ENCODE measurements around the gene CNPY4.

CNPY4 gene

DNA sequence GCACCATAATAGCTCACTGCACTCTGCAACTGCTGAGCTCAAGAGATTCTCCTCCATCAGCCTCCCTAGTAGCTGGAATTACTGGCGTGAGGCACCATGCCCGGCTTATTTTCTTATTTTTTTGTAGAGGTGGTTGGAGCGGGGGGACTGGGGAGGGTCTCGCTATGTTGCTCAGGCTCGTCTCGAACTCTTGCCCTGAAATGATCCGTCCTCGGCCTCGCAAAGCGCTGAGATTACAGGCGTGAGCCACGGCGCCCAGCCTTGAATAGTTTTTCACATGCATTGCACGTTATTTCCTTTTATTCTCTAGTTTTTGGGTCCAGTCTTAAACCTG lies 28.8 kb downstream of the CNPY4 start:
- no peak for DNase-seq (ENCODE audit: low read depth)
- TF ChIP-seq, protein P1, sequence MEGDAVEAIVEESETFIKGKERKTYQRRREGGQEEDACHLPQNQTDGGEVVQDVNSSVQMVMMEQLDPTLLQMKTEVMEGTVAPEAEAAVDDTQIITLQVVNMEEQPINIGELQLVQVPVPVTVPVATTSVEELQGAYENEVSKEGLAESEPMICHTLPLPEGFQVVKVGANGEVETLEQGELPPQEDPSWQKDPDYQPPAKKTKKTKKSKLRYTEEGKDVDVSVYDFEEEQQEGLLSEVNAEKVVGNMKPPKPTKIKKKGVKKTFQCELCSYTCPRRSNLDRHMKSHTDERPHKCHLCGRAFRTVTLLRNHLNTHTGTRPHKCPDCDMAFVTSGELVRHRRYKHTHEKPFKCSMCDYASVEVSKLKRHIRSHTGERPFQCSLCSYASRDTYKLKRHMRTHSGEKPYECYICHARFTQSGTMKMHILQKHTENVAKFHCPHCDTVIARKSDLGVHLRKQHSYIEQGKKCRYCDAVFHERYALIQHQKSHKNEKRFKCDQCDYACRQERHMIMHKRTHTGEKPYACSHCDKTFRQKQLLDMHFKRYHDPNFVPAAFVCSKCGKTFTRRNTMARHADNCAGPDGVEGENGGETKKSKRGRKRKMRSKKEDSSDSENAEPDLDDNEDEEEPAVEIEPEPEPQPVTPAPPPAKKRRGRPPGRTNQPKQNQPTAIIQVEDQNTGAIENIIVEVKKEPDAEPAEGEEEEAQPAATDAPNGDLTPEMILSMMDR (IDR thresholded peaks at IDR 0.05; ENCODE audit: insufficient read depth, low read depth, low read length, missing control alignments) = no peak
- H3K4me3 ChIP-seq (ENCODE audit: low read depth, low read length) = peak overlapping the region; percentile 69

- H3K4me3 ChIP-seq (ENCODE audit: low read depth, low read length) = peak within 1 kb of the TSS; percentile 94
- DNase-seq (ENCODE audit: low read depth) = peak; percentile 100
- TF ChIP-seq, protein P1 (IDR thresholded peaks at IDR 0.05; ENCODE audit: insufficient read depth, low read depth, low read length, missing control alignments) = peak; percentile 6
Observed at GRCh38 chr7:100148559-100149328, 29.3 kb downstream of the CNPY4 start, which contains the start of gene LAMTOR4. Gene LAMTOR4 (plus strand): TSS chr7:100148918. CDS start chr7:100148973, 55 bp downstream.

- no peak for DNase-seq (ENCODE audit: low read depth)
- TF ChIP-seq, protein P1 (IDR thresholded peaks at IDR 0.05; ENCODE audit: insufficient read depth, low read depth, low read length, missing control alignments) = no peak
- H3K4me3 ChIP-seq (ENCODE audit: low read depth, low read length) = no peak overlapping the region
Observed at GRCh38 chr7:100152404-100152803, 33.0 kb downstream of the CNPY4 start.

- H3K4me3 ChIP-seq (ENCODE audit: low read depth, low read length) = no peak overlapping the region
- TF ChIP-seq, protein P1 (IDR thresholded peaks at IDR 0.05; ENCODE audit: insufficient read depth, low read depth, low read length, missing control alignments) = no peak
Observed at GRCh38 chr7:100152937-100153666, 33.7 kb downstream of the CNPY4 start.

DNA sequence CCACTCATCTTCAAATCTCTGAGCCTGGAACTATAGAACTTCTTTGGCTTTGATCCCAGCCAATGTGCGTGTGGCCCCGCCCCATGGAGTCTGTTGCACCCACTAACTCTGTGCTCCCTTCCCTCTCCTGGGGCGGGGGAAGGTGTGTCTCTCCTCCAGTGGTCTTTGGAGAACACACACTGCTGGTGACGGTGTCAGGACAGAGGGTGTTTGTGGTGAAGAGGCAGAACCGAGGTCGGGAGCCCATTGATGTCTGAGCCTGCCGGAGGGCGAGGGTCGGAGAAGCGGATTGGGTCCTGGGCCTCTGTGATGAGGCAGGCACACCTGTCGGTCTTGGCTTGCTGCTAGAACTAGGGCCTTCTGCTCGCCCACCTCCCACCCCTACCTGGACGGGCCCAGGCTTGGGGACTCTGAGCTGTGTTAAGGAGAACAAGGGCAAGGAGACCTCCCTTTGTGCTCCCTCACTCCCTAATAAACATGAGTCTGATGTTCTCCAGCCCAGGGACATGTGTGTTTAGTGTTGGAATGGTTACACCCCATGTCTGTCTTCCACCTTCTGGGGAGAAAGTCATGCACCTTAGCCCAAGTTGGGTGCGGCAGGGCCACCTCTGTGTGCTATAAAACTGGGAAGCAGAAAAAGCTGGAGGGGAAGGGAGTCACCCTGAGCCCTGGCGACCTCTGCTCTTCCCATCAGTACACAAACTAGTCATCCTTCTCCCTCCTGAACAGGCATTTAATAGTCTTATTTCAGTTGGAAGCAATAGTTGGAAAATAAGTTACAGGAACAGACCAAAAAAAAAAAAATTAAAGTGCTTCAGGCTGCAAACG lies 34.5 kb downstream of the CNPY4 start:
- no peak overlapping the region for H3K4me3 ChIP-seq (ENCODE audit: low read depth, low read length)
- DNase-seq (ENCODE audit: low read depth) = no peak
- TF ChIP-seq, protein P1 (IDR thresholded peaks at IDR 0.05; ENCODE audit: insufficient read depth, low read depth, low read length, missing control alignments) = no peak

More at GRCh38 chr7:100152937-100153666, 33.7 kb downstream of the CNPY4 start:
- no peak for DNase-seq (ENCODE audit: low read depth)

GRCh38 chr7:100154651-100155491 lies 35.4 kb downstream of the CNPY4 start:
- no peak for DNase-seq (ENCODE audit: low read depth)
- no peak overlapping the region for H3K4me3 ChIP-seq (ENCODE audit: low read depth, low read length)
- TF ChIP-seq, protein P1 (IDR thresholded peaks at IDR 0.05; ENCODE audit: insufficient read depth, low read depth, low read length, missing control alignments) = no peak
